ENCODE data around the gene BLTP1.

DNA sequence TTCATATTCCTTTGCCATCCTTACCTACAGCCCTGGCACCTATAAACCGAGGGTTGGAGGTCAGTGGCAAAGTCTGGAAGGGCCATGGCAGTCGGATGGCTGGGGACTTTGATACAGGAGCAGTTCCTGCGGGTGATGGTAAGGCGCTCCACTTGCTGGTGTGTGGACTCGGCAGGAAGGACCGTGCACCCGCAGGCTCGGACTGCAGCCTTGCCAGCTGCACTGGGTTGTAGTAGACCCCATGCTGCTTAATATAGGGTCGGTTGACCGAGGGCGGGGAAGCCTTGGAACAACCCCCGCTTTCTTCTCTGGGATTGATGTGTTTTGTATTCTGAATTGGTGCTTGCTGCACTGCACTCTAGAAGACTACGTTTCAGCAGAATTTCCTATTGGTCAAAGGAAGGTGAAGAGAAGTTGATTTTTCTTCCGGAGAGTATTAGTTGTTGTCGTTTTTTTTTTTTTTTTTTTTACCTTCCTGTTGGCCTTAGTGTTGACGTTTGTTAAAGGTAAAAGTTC is 638 bp downstream of the BLTP1 start:
- TF ChIP-seq TAF1 (IDR thresholded peaks at IDR 0.05; ENCODE audit: low read depth) (no peak), YY1 (IDR thresholded peaks at IDR 0.05; ENCODE audit: low read depth) (no peak)

All from Ishikawa (cell line).